Smooth muscle cell (in vitro differentiated cells): ENCODE results near the gene ICE2. TPM values are rescaled to one million over a fixed set of nuclear protein-coding genes. Genes with fewer than 3 reads are reported as not detected.
"Not testable (repeated sequence)": the region's sequence is repeated elsewhere in the genome, so short reads cannot be mapped to it uniquely, and the experiment has no call there.

Experiments
- DNase-seq: peaks from one replicate; lab custom pipeline; 2025; ENCODE audit not compliant: unreplicated experiment; lab: John Stamatoyannopoulos, UW
- H2AFZ ChIP-seq: fragments of 200-600 bp; sonication (generic); 2 replicates; pipeline ENCODE4 v1.6.0; 2016; ENCODE audit warnings: antibody characterized with exemption, low read depth, mild to moderate bottlenecking
- H3F3A ChIP-seq: fragments of 200-600 bp; sonication (generic); 2 replicates; pipeline ENCODE4 v1.6.0; 2017; ENCODE audit warnings: antibody characterized with exemption, low read depth
- H3K27ac ChIP-seq: fragments of 200-600 bp; sonication (generic); 2 replicates; pipeline ENCODE4 v1.5.1; 2016; ENCODE audit warnings: low read depth, mild to moderate bottlenecking
- H3K27me3 ChIP-seq: fragments of 200-600 bp; sonication (generic); 2 replicates; pipeline ENCODE4 v1.6.1; 2016; ENCODE audit warnings: low read depth, mild to moderate bottlenecking
- H3K36me3 ChIP-seq: fragments of 200-600 bp; sonication (generic); 2 replicates; pipeline ENCODE4 v1.5.1; 2016; ENCODE audit warnings: low read depth
- H3K4me1 ChIP-seq: fragments of 200-600 bp; sonication (generic); 2 replicates; pipeline ENCODE4 v1.5.1; 2016; ENCODE audit warnings: low read depth
- H3K4me2 ChIP-seq: fragments of 200-600 bp; sonication (generic); 2 replicates; pipeline ENCODE4 v1.6.0; 2016; ENCODE audit warnings: mild to moderate bottlenecking
- H3K4me3 ChIP-seq: fragments of 200-600 bp; sonication (generic); 2 replicates; pipeline ENCODE4 v1.5.1; 2016; ENCODE audit warnings: mild to moderate bottlenecking
- H3K79me2 ChIP-seq: fragments of 200-600 bp; sonication (generic); 2 replicates; pipeline ENCODE4 v1.6.0; 2016; ENCODE audit warnings: low read depth, mild to moderate bottlenecking
- H3K9ac ChIP-seq: fragments of 200-600 bp; sonication (generic); 2 replicates; pipeline ENCODE4 v1.6.0; 2016; ENCODE audit warnings: low read depth
- H3K9me3 ChIP-seq: fragments of 200-600 bp; sonication (generic); replicated peaks from 2 replicates; pipeline ENCODE4 v1.5.1; 2016; ENCODE audit warnings: low read depth
- H4K20me1 ChIP-seq: fragments of 200-600 bp; sonication (generic); 2 replicates; pipeline ENCODE4 v1.6.0; 2016; ENCODE audit warnings: low read depth
- CTCF ChIP-seq: fragments of 200-600 bp; sonication (generic); IDR thresholded peaks from 2 replicates; pipeline ENCODE4 v1.5.1; 2017; ENCODE audit warnings: borderline replicate concordance, mild to moderate bottlenecking, antibody characterized with exemption; ENCODE audit not compliant: insufficient read depth, poor library complexity, severe bottlenecking
- WGBS: methylation state at CpG from one replicate; pipeline ENCODE4 v1.1.7; 2016; ENCODE audit warnings: low lambda C conversion rate; 5-methylcytosine and 5-hydroxymethylcytosine counted together
- polyA plus RNA-seq: library from polyadenylated mRNA; unstranded; fragments of >200 nt; fragmentation: Nextera tagmentation; extraction: Ambion mirVana; gene quantifications from 2 replicates; pipeline ENCODE4 v1.2.1, GENCODE V29; 2016
- total RNA-seq: library from RNA; depleted of rRNA; stranded (reverse); fragments of >200 nt; gene quantifications from 2 replicates; pipeline ENCODE4 v1.2.3, GENCODE V29; 2014

The ICE2 gene
- total and polyA plus RNA-seq, 2 experiments from 2014 or later = 15.2 to 17.3 TPM

DNA sequence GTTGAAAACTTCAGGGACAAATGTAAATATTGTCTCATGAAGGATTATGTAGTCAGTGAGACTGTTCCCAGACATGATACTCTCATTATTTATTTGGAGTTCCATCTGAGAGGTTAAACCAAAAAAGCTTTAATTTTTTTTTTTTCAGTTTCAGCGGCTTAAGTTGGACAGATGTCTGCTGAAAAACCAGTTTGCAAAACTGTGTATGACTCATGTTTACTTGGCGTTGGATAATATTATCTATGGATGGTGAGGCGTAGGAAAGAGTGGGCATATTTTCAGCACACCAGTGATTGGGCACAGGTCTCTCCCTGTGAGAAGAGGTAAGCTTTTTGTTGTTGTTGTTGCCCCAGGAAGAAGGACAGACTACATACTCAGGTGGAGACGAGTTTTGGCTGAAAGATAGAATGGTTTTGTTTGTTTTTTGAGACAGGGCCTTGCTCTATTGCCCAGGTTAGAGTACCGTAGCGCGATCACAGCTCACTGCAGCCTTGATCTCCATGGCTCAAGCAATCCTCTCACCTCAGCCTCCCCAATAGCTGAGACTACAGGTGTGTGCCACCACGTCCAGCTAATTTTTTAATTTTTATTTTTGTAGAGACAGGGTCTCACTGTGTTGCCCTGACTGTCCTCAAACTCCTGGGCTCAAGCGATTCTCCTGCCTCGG lies 64.8 kb downstream of the ICE2 start:
- WGBS = 59% methylated on average over 10 of the region's 10 CpGs
- Histone ChIP-seq H3K4me2 (no peak overlapping the region), H3K4me1 (no peaks in the 10 kb centered on the region), H3F3A (peaks cover 8% of the 10 kb centered on the region), H4K20me1 (no peaks in the 10 kb centered on the region), H3K9ac (no peak overlapping the region), H3K27ac (peak overlapping the region; percentile 59), H3K79me2 (no peaks in the 10 kb centered on the region), H3K4me3 (no peak overlapping the region), H2AFZ (no peak overlapping the region), H3K27me3 (no peaks in the 10 kb centered on the region), H3K9me3 (no peaks in the 10 kb centered on the region), H3K36me3 (no peaks in the 10 kb centered on the region)
- TF ChIP-seq CTCF = no peak
- DNase-seq = no peak

DNA sequence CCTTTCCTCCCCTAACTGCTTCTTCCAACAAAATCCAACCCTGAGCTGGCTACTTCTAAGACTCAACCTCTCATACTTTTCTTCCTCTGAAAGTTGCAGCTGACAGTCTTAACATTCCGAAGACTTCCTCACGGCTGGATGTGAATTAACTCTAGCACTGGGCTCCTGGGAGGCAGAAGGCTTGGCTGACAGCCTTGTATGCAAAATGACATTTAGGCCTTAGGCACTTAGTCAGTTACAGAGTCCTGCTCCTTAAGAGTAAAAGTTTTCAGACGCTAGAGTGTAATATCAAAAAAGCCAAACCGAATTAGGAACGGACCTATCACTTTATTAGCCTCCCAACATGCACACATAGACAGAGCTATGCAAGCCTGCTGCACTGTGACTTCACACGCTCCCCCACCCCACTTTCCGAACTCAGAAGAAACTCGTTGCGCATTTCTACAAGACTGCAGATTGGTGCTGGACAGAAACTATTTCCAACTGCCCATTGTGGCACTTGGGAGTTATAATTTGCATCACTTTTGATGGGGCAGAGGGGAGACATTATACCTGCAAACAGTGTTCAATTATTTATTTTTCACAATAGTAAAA lies 65.6 kb downstream of the ICE2 start:
- H3K4me1 ChIP-seq = no peaks in the 10 kb centered on the region
- TF ChIP-seq CTCF = no peak
- H3K4me3 ChIP-seq = no peak overlapping the region
- H3K9ac ChIP-seq = no peak overlapping the region
- H2AFZ ChIP-seq = no peak overlapping the region
- H3K27ac ChIP-seq = peak overlapping the region; percentile 59
- 68% methylated on average over 9 of the region's 9 CpGs for WGBS
- H3K9me3 ChIP-seq = no peaks in the 10 kb centered on the region
- no peaks in the 10 kb centered on the region for H4K20me1 ChIP-seq
- no peaks in the 10 kb centered on the region for H3K36me3 ChIP-seq
- H3K27me3 ChIP-seq = no peaks in the 10 kb centered on the region
- no peak overlapping the region for H3K4me2 ChIP-seq
- no peak for DNase-seq
- no peaks in the 10 kb centered on the region for H3K79me2 ChIP-seq
- peaks cover 8% of the 10 kb centered on the region for H3F3A ChIP-seq

- not testable (repeated sequence) for H3K79me2 ChIP-seq, H3F3A ChIP-seq, H2AFZ ChIP-seq, H3K4me1 ChIP-seq, H3K9me3 ChIP-seq, H4K20me1 ChIP-seq, H3K9ac ChIP-seq, DNase-seq, H3K27me3 ChIP-seq, H3K36me3 ChIP-seq, H3K4me2 ChIP-seq, H3K4me3 ChIP-seq
- 96% methylated on average over 21 of the region's 21 CpGs for WGBS
- peak overlapping the region; percentile 59 for H3K27ac ChIP-seq
Measured at GRCh38 chr15:60412807-60413206, 66.1 kb downstream of the ICE2 start.

DNA sequence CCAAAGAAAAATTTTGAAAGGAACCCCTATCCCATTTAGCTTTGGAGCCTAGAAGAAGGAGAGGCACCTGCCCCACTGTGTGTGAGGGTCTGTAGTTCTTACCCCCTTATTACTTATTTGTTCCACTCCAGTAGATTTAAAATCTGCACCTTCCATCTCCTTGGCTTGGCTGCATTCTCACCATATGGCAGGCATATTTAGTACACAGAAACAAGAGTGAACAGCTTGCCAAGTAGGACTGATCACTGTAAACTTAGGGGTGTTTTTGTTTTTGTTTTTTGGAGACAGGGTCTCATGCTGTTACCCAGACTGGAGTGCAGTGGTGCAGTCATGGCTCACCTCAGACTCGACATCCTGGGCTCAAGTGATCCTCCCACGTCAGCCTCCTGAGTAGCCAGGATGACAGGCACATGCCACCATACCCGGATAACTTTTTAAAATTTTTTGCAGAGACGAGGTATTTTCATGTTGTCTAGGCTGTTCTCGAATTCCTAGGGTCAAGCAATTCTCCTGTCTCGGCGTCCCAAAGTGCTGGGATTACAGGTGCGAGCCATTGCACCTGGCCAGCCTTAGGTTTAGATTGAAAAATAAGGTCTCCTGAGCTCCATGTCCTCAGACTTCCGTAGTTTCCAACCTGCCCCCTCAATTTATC lies 67.0 kb downstream of the ICE2 start:
- Histone ChIP-seq H3F3A (peaks cover 8% of the 10 kb centered on the region), H3K4me2 (no peak overlapping the region), H3K79me2 (no peaks in the 10 kb centered on the region), H3K4me1 (peaks cover 10% of the 10 kb centered on the region), H4K20me1 (no peaks in the 10 kb centered on the region), H3K27me3 (no peaks in the 10 kb centered on the region), H3K9me3 (no peaks in the 10 kb centered on the region), H3K27ac (no peak overlapping the region), H3K9ac (no peak overlapping the region), H3K36me3 (no peaks in the 10 kb centered on the region), H3K4me3 (no peak overlapping the region), H2AFZ (no peak overlapping the region)
- TF ChIP-seq CTCF = no peak
- 93% methylated on average over 9 of the region's 9 CpGs for WGBS
- no peak for DNase-seq

DNA sequence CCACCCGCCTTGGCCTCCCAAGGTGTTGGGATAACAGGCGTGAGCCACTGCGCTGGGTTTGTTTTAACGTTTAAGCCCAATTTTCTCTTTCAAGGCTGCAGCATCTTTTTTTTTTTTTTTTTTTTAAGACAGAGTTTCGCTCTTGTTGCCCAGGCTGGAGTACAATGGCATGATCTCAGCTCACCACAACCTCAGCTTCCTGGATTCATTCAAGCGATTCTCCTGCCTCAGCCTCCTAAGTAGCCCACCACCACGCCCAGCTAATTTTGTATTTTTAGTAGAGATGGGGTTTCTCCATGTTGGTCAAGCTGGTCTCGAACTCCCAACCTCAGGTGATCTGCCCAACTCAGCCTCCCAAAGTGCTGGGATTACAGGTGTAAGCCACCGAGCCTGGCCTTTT lies 68.6 kb downstream of the ICE2 start:
- not testable (repeated sequence) for H4K20me1 ChIP-seq, H3K9me3 ChIP-seq, H3F3A ChIP-seq, H3K9ac ChIP-seq, DNase-seq, H3K27me3 ChIP-seq, H3K4me3 ChIP-seq, H3K36me3 ChIP-seq, H2AFZ ChIP-seq, H3K79me2 ChIP-seq, H3K4me2 ChIP-seq, H3K27ac ChIP-seq
- WGBS = 97% methylated on average over 9 of the region's 9 CpGs
- H3K4me1 ChIP-seq = peaks cover 10% of the 10 kb centered on the region
